ENCODE data around the gene CLEC4A.
"Not testable (repeated sequence)": the region's sequence is repeated elsewhere in the genome, so short reads cannot be mapped to it uniquely, and the experiment has no call there.

The CLEC4A gene

GRCh38 chr12:8134398-8134930 is 11.0 kb downstream of the CLEC4A start:
- not testable (repeated sequence) for DNase-seq (ENCODE audit: low read depth)

GRCh38 chr12:8141647-8142046 is 18.2 kb downstream of the CLEC4A start:
- DNase-seq (ENCODE audit: low read depth) = not testable (repeated sequence)

- no peak for DNase-seq (ENCODE audit: low read depth)
Observed at GRCh38 chr12:8143261-8143660, 19.8 kb downstream of the CLEC4A start.

- no peak for DNase-seq (ENCODE audit: low read depth)
Observed at GRCh38 chr12:8145754-8146441, 22.5 kb downstream of the CLEC4A start.

- no peak for DNase-seq (ENCODE audit: low read depth)
Observed at GRCh38 chr12:8146442-8146771, 23.0 kb downstream of the CLEC4A start.

- no peak for DNase-seq (ENCODE audit: low read depth)
Observed at GRCh38 chr12:8154526-8154925, 31.1 kb downstream of the CLEC4A start.

GRCh38 chr12:8156416-8156815 is 33.0 kb downstream of the CLEC4A start:
- no peak for DNase-seq (ENCODE audit: low read depth)

- DNase-seq (ENCODE audit: low read depth) = no peak
Observed at GRCh38 chr12:8156845-8157244, 33.4 kb downstream of the CLEC4A start, which contains the start of gene ZNF705A. TSS of gene ZNF705A (plus strand) at chr12:8157015. CDS start at chr12:8172626, 15,611 bp downstream.

GRCh38 chr12:8157484-8158198 is 34.2 kb downstream of the CLEC4A start:
- DNase-seq (ENCODE audit: low read depth) = no peak

- not testable (repeated sequence) for DNase-seq (ENCODE audit: low read depth)
Observed at GRCh38 chr12:8172911-8173310, 49.5 kb downstream of the CLEC4A start.

GRCh38 chr12:8179989-8180585 is 56.7 kb downstream of the CLEC4A start:
- DNase-seq (ENCODE audit: low read depth) = peak; percentile 63

- not testable (repeated sequence) for DNase-seq (ENCODE audit: low read depth)
Observed at GRCh38 chr12:8181271-8181670, 57.9 kb downstream of the CLEC4A start.

- DNase-seq (ENCODE audit: low read depth) = not testable (repeated sequence)
Observed at GRCh38 chr12:8182923-8183322, 59.5 kb downstream of the CLEC4A start.

GRCh38 chr12:8183346-8183745 is 59.9 kb downstream of the CLEC4A start:
- DNase-seq (ENCODE audit: low read depth) = not testable (repeated sequence)

GRCh38 chr12:8184206-8184605 is 60.8 kb downstream of the CLEC4A start:
- DNase-seq (ENCODE audit: low read depth) = not testable (repeated sequence)

- DNase-seq (ENCODE audit: low read depth) = not testable (repeated sequence)
Observed at GRCh38 chr12:8188088-8188487, 64.7 kb downstream of the CLEC4A start.
